Stimulated activated CD4-positive, alpha-beta T cell treated with anti-CD3 and anti-CD28 coated beads, Interleukin-1b, Interleukin-23, amount 100 ng/mL, for 4 hours (primary cell): ENCODE results near the gene POLR3GL.
A peak's percentile ranks its signal among the peaks of the same experiment; 100 is the strongest.

Experiments
- DNase-seq, 2 donors: peaks; one replicate each; pipeline ENCODE4 v3.0.0-alpha.2; 2020; ENCODE audit warnings: low read depth in 2 of 2

POLR3GL gene

GRCh38 chr1:145974721-145975120 is 10.2 kb downstream of the POLR3GL start:
- no peak for DNase-seq

- DNase-seq: no peak
These were observed 10.7 kb downstream of the POLR3GL start for GRCh38 chr1:145975216-145975615.

- DNase-seq: no peak
These were observed 12.5 kb downstream of the POLR3GL start for GRCh38 chr1:145977016-145977415.

GRCh38 chr1:145977486-145978470 is 13.3 kb downstream of the POLR3GL start:
- peak; percentile 47 to 61 for DNase-seq

GRCh38 chr1:145978471-145978853 is 14.0 kb downstream of the POLR3GL start:
- no peak for DNase-seq

- DNase-seq: peak; percentile 47 to 50
These were observed 14.6 kb downstream of the POLR3GL start for GRCh38 chr1:145978854-145979745.

GRCh38 chr1:145979746-145980456 is 15.4 kb downstream of the POLR3GL start:
- no peak for DNase-seq

- DNase-seq: no peak
These were observed 16.0 kb downstream of the POLR3GL start for GRCh38 chr1:145980457-145980994.

GRCh38 chr1:145982010-145982723 is 17.7 kb downstream of the POLR3GL start:
- no peak for DNase-seq

GRCh38 chr1:145983206-145983675 is 18.8 kb downstream of the POLR3GL start:
- DNase-seq: no peak

- no peak for DNase-seq
These were observed 19.7 kb downstream of the POLR3GL start for GRCh38 chr1:145983960-145984830.

- DNase-seq: no peak
These were observed 20.6 kb downstream of the POLR3GL start for GRCh38 chr1:145985129-145985501.

GRCh38 chr1:145985502-145986439 is 21.3 kb downstream of the POLR3GL start:
- DNase-seq: no peak

GRCh38 chr1:145986551-145986950 is 22.1 kb downstream of the POLR3GL start:
- no peak for DNase-seq

- DNase-seq: no peak
These were observed 23.4 kb downstream of the POLR3GL start for GRCh38 chr1:145987926-145988325.

GRCh38 chr1:145988773-145989172 is 24.3 kb downstream of the POLR3GL start:
- DNase-seq: no peak

GRCh38 chr1:145990249-145990855 is 25.9 kb downstream of the POLR3GL start:
- no peak for DNase-seq

- no peak for DNase-seq
These were observed 27.4 kb downstream of the POLR3GL start for GRCh38 chr1:145991735-145992412.
